GM12878 (cell line): ENCODE data around the gene RRN3.

Experiments used
- BRCA1 ChIP-seq: IDR thresholded peaks from 2 replicates; pipeline ENCODE4 v1.6.1; 2011; ENCODE audit warnings: low read depth, low read length, improper control_type of control experiment
- CBX3 ChIP-seq: fragments of 200-600 bp; sonication (generic); IDR thresholded peaks from 2 replicates; pipeline ENCODE4 v1.6.1; 2016; ENCODE audit warnings: low read depth, borderline replicate concordance
- EZH2 ChIP-seq: IDR thresholded peaks from 2 replicates; pipeline ENCODE4 v1.6.1; 2012; ENCODE audit warnings: low read depth, mild to moderate bottlenecking, control low read depth, inconsistent platforms, low read length, borderline replicate concordance; ENCODE audit not compliant: control insufficient read depth
- HCFC1 ChIP-seq: fragments of 150-350 bp; IDR thresholded peaks from 2 replicates; pipeline ENCODE4 v1.6.1; 2014; ENCODE audit warnings: low read length
- HDGF ChIP-seq: fragments of 450-650 bp; IDR thresholded peaks from 2 replicates; pipeline ENCODE4 v1.6.1; 2016; ENCODE audit warnings: antibody characterized with exemption
- JUNB ChIP-seq: IDR thresholded peaks from 2 replicates; pipeline ENCODE4 v1.6.1; 2016; ENCODE audit warnings: antibody characterized with exemption, mild to moderate bottlenecking
- NR2C2 ChIP-seq: IDR thresholded peaks from 2 replicates; pipeline ENCODE4 v1.6.1; 2011; ENCODE audit warnings: borderline replicate concordance, low read depth; ENCODE audit not compliant: control insufficient read depth, insufficient read length
- SIX5 ChIP-seq: IDR thresholded peaks from 2 replicates; pipeline ENCODE4 v1.6.1; 2011; ENCODE audit warnings: mild to moderate bottlenecking, low read depth, low read length, moderate library complexity; ENCODE audit not compliant: severe bottlenecking
- SUZ12 ChIP-seq: fragments of 200-600 bp; sonication (generic); IDR thresholded peaks from one replicate; pipeline ENCODE4 v1.6.1; 2018; ENCODE audit warnings: antibody characterized with exemption, mild to moderate bottlenecking; ENCODE audit not compliant: unreplicated experiment
- TF ChIP-seq, protein P1 (sequence below), 3 experiments: IDR thresholded peaks in 2 of 3; conservative IDR thresholded peaks in 1 of 3; 2 replicates each; pipeline ENCODE4 v1.5.1; 2011; ENCODE audit warnings: low read depth in 3 of 3, low read length in 3 of 3, mild to moderate bottlenecking in 3 of 3, control low read depth in 2 of 3, moderate library complexity in 2 of 3, inconsistent platforms in 1 of 3, mixed read lengths in 1 of 3; ENCODE audit not compliant: control insufficient read depth in 2 of 3, insufficient read depth in 1 of 3; ENCODE audit errors: extremely low read depth in 1 of 3
- TF ChIP-seq, protein P2 (sequence below): fragments of 450-650 bp; IDR thresholded peaks from 2 replicates; pipeline ENCODE4 v1.6.1; 2017; ENCODE audit warnings: mild to moderate bottlenecking

DNA sequence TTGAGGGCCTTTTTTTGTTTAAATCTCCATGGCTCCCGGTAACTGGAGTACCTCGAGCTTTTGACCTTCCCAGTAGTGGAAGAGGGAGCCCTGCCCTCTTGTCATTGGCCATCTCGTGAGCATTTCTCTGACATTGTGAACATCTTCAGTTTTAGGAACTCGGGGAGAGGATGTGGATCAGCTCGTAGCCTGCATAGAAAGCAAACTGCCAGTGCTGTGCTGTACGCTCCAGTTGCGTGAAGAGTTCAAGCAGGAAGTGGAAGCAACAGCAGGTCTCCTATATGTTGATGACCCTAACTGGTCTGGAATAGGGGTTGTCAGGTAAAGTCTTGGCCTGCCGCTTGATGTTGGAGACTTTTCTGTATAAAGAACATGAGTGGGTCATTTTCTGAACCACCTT is 62.5 kb downstream of the RRN3 start:
- TF ChIP-seq HDGF = no peak
- TF ChIP-seq BRCA1 = no peak
- TF ChIP-seq SUZ12 = no peak
- TF ChIP-seq, protein P1, sequence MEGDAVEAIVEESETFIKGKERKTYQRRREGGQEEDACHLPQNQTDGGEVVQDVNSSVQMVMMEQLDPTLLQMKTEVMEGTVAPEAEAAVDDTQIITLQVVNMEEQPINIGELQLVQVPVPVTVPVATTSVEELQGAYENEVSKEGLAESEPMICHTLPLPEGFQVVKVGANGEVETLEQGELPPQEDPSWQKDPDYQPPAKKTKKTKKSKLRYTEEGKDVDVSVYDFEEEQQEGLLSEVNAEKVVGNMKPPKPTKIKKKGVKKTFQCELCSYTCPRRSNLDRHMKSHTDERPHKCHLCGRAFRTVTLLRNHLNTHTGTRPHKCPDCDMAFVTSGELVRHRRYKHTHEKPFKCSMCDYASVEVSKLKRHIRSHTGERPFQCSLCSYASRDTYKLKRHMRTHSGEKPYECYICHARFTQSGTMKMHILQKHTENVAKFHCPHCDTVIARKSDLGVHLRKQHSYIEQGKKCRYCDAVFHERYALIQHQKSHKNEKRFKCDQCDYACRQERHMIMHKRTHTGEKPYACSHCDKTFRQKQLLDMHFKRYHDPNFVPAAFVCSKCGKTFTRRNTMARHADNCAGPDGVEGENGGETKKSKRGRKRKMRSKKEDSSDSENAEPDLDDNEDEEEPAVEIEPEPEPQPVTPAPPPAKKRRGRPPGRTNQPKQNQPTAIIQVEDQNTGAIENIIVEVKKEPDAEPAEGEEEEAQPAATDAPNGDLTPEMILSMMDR (IDR thresholded peaks at IDR 0.05 in 2 of 3, conservative IDR thresholded peaks at IDR 0.05 in 1 of 3; ENCODE audit: control insufficient read depth in 2 of 3, extremely low read depth in 1 of 3, insufficient read depth in 1 of 3, low read depth in 3 of 3, low read length in 3 of 3) = no peak
- no peak for TF ChIP-seq HCFC1
- TF ChIP-seq JUNB = no peak
- TF ChIP-seq, protein P2, sequence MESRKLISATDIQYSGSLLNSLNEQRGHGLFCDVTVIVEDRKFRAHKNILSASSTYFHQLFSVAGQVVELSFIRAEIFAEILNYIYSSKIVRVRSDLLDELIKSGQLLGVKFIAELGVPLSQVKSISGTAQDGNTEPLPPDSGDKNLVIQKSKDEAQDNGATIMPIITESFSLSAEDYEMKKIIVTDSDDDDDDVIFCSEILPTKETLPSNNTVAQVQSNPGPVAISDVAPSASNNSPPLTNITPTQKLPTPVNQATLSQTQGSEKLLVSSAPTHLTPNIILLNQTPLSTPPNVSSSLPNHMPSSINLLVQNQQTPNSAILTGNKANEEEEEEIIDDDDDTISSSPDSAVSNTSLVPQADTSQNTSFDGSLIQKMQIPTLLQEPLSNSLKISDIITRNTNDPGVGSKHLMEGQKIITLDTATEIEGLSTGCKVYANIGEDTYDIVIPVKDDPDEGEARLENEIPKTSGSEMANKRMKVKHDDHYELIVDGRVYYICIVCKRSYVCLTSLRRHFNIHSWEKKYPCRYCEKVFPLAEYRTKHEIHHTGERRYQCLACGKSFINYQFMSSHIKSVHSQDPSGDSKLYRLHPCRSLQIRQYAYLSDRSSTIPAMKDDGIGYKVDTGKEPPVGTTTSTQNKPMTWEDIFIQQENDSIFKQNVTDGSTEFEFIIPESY = no peak
- no peak for TF ChIP-seq EZH2
- TF ChIP-seq CBX3 = no peak
- no peak for TF ChIP-seq NR2C2
- no peak for TF ChIP-seq SIX5
